Gastroesophageal sphincter (tissue), 4 donors: ENCODE data around the gene SRBD1. TPM values are rescaled to one million over a fixed set of nuclear protein-coding genes. Genes with fewer than 3 reads are reported as not detected.

ENCODE experiments used
- ATAC-seq: fragments of 150-250 bp; one replicate; pipeline ENCODE4 v1.9.1; 2016; ENCODE audit warnings: mild to moderate bottlenecking, moderate library complexity
- H3K27ac ChIP-seq, 4 donors: fragments of 200-600 bp; sonication (generic) in 3 of 4; 1 replicate in 3 of 4; 2 replicates in 1 of 4; pipeline ENCODE4 v1.5.1; 2016 to 2019
- H3K27me3 ChIP-seq: fragments of 200-600 bp; sonication (generic); one replicate; pipeline ENCODE4 v1.5.1; 2019
- H3K36me3 ChIP-seq, 2 donors: fragments of 200-600 bp; sonication (generic); one replicate each; pipeline ENCODE4 v1.5.1; 2019; ENCODE audit warnings: control low read depth in 1 of 2
- H3K4me1 ChIP-seq, 3 donors: fragments of 200-600 bp; sonication (generic); 1 replicate in 2 of 3; 2 replicates in 1 of 3; pipeline ENCODE4 v1.5.1; 2016 to 2019; ENCODE audit warnings: control low read depth in 2 of 3
- H3K4me3 ChIP-seq, 2 donors: fragments of 200-600 bp; sonication (generic); one replicate each; pipeline ENCODE4 v1.5.1; 2019; ENCODE audit warnings: mild to moderate bottlenecking in 1 of 2, moderate library complexity in 1 of 2
- H3K9me3 ChIP-seq, 3 donors: fragments of 200-600 bp; sonication (generic); one replicate each; pipeline ENCODE4 v1.5.1; 2017 to 2019; ENCODE audit warnings: control low read depth in 2 of 3
- EP300 ChIP-seq: sonication (generic); formaldehyde crosslinking; IDR thresholded peaks from one replicate; pipeline ENCODE4 v1.6.1; 2017; ENCODE audit warnings: antibody characterized with exemption, mild to moderate bottlenecking
- POLR2A ChIP-seq, 2 donors: fragments of 450-650 bp; IDR thresholded peaks; one replicate each; pipeline ENCODE4 v1.6.1; 2017; ENCODE audit warnings: antibody characterized with exemption in 2 of 2, mild to moderate bottlenecking in 2 of 2, moderate library complexity in 1 of 2
- POLR2AphosphoS5 ChIP-seq: sonication (generic); formaldehyde crosslinking; IDR thresholded peaks from one replicate; pipeline ENCODE4 v1.6.1; 2017; ENCODE audit warnings: antibody characterized with exemption
- WGBS, 2 donors: methylation state at CpG; one replicate each; pipeline ENCODE4 v1.1.5; 2018; ENCODE audit warnings: low coverage in 1 of 2; 5-methylcytosine and 5-hydroxymethylcytosine counted together
- total RNA-seq, 4 donors: library from RNA; depleted of rRNA; stranded (reverse); fragments of >200 nt; gene quantifications; one replicate each; pipeline ENCODE4 v1.1.0, GENCODE V29; 2016
- TF ChIP-seq, protein P1 (sequence below), 4 experiments: fragments of 200-600 bp in 2 of 4; fragments of 450-650 bp in 2 of 4; sonication (generic) in 1 of 4; IDR thresholded peaks; one replicate each; pipeline ENCODE4 v1.5.1; 2017 to 2019; ENCODE audit warnings: antibody characterized with exemption in 4 of 4, mild to moderate bottlenecking in 2 of 4, moderate library complexity in 2 of 4

Gene SRBD1
- total RNA-seq, 4 donors from 2014 or later = 7.7 to 16.7 (median 12.5) TPM

DNA sequence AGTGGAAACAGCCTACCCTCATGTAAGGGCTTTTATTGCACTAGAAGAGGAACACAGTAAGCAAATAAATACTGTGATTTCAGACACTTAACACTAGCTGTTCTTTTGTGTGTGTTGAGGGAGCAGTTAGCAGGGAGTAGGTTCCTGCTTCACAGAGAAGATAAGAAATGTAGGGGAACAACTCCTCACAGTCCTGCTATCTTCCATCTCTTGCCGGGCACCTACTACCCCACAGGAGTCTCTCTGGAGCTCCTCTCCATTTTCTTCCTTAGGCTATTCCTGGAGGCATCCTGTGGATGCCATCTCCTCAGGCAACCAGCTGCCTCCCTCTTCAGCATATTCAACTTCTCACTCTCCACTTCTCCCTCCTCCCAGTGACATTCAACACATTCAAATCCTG is 145.0 kb downstream of the SRBD1 start:
- Histone ChIP-seq H3K4me3 (no peak overlapping the region), H3K4me1 (peaks cover 0 to 17% (median 0%) of the 10 kb centered on the region in 3 donors), H3K36me3 (no peaks in the 10 kb centered on the region), H3K27me3 (no peaks in the 10 kb centered on the region), H3K9me3 (no peaks in the 10 kb centered on the region), H3K27ac (no peak overlapping the region)
- TF ChIP-seq EP300 (no peak), POLR2AphosphoS5 (no peak), POLR2A (IDR thresholded peaks at IDR 0.05) (no peak)
- TF ChIP-seq, protein P1, sequence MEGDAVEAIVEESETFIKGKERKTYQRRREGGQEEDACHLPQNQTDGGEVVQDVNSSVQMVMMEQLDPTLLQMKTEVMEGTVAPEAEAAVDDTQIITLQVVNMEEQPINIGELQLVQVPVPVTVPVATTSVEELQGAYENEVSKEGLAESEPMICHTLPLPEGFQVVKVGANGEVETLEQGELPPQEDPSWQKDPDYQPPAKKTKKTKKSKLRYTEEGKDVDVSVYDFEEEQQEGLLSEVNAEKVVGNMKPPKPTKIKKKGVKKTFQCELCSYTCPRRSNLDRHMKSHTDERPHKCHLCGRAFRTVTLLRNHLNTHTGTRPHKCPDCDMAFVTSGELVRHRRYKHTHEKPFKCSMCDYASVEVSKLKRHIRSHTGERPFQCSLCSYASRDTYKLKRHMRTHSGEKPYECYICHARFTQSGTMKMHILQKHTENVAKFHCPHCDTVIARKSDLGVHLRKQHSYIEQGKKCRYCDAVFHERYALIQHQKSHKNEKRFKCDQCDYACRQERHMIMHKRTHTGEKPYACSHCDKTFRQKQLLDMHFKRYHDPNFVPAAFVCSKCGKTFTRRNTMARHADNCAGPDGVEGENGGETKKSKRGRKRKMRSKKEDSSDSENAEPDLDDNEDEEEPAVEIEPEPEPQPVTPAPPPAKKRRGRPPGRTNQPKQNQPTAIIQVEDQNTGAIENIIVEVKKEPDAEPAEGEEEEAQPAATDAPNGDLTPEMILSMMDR (IDR thresholded peaks at IDR 0.05) = no peak
- ATAC-seq = no peak
- WGBS, 2 donors = 56 to 71% methylated on average over 1 of the region's 1 CpG

DNA sequence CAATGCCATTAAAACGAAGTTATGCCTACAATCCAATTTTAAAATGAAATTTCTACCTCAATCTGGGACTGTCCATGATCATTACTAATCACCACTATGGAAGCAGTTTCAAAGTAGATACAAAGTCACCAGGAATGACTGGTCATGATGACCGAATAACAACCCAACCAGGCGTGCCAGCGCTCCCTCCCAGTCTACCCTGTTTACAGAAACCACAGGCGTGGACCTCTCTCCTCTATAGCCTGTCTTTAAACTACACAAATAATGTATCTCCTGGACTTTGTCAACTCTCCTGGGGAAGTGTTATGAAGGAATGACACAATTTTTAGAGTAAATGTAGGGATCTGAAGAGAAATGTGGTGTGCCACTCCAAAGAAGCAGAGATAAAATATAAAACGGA is 150.2 kb downstream of the SRBD1 start:
- Histone ChIP-seq H3K27me3 (no peaks in the 10 kb centered on the region), H3K9me3 (no peaks in the 10 kb centered on the region), H3K4me1 (peaks cover 0 to 9% (median 2%) of the 10 kb centered on the region in 3 donors), H3K4me3 (no peak overlapping the region), H3K36me3 (no peaks in the 10 kb centered on the region), H3K27ac (no peak overlapping the region)
- 92 to 93% methylated on average over 5 to 6 of the region's 6 CpGs for WGBS, 2 donors
- TF ChIP-seq EP300 (no peak), POLR2AphosphoS5 (no peak), POLR2A (IDR thresholded peaks at IDR 0.05) (no peak)
- TF ChIP-seq, protein P1 (IDR thresholded peaks at IDR 0.05) = no peak
- no peak for ATAC-seq

DNA sequence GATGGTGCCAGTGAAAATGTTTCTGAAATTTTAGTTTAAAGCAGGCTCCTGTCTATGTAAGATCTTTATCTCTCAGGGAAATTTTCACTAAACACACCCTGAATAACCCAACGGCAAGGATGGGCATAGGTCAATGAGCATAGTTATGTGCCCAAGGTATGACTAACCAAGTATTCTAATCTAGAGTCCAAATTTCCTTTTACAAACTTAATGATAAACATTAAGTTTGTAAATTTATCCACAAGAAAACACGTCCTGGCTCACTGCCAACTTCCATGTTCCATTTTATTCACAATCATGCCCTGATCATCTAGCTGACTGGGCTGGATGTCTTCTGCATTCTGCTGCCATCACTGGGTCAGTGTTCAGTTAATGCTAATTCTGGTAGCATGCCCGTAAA is 151.2 kb downstream of the SRBD1 start:
- no peak for ATAC-seq
- Histone ChIP-seq H3K27me3 (no peaks in the 10 kb centered on the region), H3K4me3 (no peak overlapping the region), H3K4me1 (peaks cover 0 to 9% (median 2%) of the 10 kb centered on the region in 3 donors), H3K9me3 (no peaks in the 10 kb centered on the region), H3K36me3 (no peaks in the 10 kb centered on the region), H3K27ac (no peak overlapping the region)
- TF ChIP-seq, protein P1 (IDR thresholded peaks at IDR 0.05) = no peak
- TF ChIP-seq POLR2A (IDR thresholded peaks at IDR 0.05) (no peak), POLR2AphosphoS5 (no peak), EP300 (no peak)
- WGBS, 2 donors = 72 to 92% methylated on average over 2 to 3 of the region's 3 CpGs

DNA sequence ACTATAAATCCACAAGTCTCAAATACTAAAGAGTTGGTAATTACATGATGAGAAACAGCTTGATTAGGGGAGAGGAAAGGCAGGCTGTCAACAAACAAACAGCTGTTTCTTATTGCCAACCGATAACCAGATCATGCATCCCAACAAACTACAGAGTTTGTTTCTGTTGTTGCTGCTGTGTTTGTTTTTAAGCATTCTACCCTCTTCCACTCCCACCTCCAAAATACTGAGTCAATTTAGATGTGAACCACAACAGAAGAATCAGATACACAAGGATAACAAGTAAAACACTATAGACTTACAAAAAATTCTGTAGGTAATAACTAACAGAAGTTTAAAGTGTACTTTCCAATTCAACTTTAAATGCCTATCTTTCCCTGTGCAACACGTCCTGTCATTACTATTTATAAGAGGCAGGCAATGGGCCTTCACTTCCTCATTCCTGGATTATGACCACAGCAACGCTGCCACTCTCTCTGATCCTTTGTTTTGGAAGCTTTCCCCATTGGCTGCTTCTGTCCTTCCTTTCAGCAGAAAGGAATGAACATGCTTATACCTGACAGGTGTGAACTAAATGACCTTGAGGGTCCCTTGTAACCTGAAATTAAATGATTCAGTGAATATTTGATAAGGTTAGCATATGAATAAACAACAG is 152.0 kb downstream of the SRBD1 start:
- no peak for TF ChIP-seq POLR2A (IDR thresholded peaks at IDR 0.05)
- no peak for ATAC-seq

DNA sequence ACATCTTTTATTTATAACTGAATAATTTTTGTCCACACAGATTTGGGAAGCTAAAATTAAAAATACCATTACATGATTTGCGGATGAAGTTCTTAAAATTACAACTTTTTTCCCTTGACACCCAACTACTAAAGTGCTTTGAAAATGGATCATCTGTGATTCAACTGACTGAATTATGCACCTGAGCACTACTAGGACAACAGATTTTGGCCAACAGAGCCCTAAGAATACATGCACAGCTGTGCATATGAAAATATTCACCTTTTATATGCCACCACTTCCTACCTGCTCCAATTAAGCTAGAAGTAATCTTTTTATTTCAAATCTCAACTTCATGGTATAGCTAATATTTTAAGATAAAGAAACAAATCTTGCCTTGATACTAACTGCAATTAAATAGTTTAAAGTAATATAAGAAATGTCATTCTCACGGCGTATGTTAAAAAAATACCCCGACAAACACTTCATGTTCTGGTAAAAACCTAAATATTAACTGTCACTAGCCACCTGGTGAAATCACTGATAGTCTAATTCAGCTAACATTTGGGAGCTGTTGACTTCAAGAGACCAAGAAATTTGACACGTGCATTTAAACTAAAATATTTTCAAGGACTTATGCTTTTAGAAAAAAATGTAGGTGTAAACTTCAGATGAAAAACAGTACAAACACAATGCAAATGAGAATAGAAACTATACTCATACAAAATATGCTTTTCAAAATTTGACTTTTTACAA is 153.7 kb downstream of the SRBD1 start:
- Histone ChIP-seq H3K27ac (no peak overlapping the region), H3K36me3 (no peaks in the 10 kb centered on the region), H3K4me1 (peaks cover 0 to 9% (median 5%) of the 10 kb centered on the region in 3 donors), H3K27me3 (no peaks in the 10 kb centered on the region), H3K4me3 (no peak overlapping the region), H3K9me3 (no peaks in the 10 kb centered on the region)
- TF ChIP-seq POLR2AphosphoS5 (no peak), POLR2A (IDR thresholded peaks at IDR 0.05) (no peak), EP300 (no peak)
- TF ChIP-seq, protein P1 (IDR thresholded peaks at IDR 0.05) = no peak
- WGBS, 2 donors = 96% methylated on average over 5 of the region's 5 CpGs
- no peak for ATAC-seq

More for the DNA sequence above, 152.0 kb downstream of the SRBD1 start:
- WGBS, 2 donors = 17 to 36% methylated on average over 3 of the region's 3 CpGs
- H3K27ac ChIP-seq = no peak overlapping the region
- H3K36me3 ChIP-seq = no peaks in the 10 kb centered on the region
- H3K9me3 ChIP-seq = no peaks in the 10 kb centered on the region
- H3K4me3 ChIP-seq = no peak overlapping the region
- H3K27me3 ChIP-seq = no peaks in the 10 kb centered on the region
- H3K4me1 ChIP-seq = peaks cover 0 to 9% (median 2%) of the 10 kb centered on the region in 3 donors
